ENCODE measurements around the gene SWAP70. TPM values are rescaled to one million over a fixed set of nuclear protein-coding genes. Genes with fewer than 3 reads are reported as not detected.

SWAP70 gene
- total and polyA plus RNA-seq, 10 of the 15 experiments (the other 5 are each of a cell fraction or from before 2014, with no cell fraction given): 20.6 to 62.4 (median 41.7) TPM

GRCh38 chr11:9711454-9712307 is 47.8 kb downstream of the SWAP70 start (continued):
- TF ChIP-seq BCLAF1 (IDR thresholded peaks at IDR 0.05): no peak
- TF ChIP-seq NR2F1 (conservative IDR thresholded peaks at IDR 0.05): no peak
- TF ChIP-seq MEF2B (IDR thresholded peaks at IDR 0.05; ENCODE audit: partially characterized antibody, poor library complexity, severe bottlenecking): no peak

- peaks cover 17% of the 10 kb centered on the region for H3K9me3 ChIP-seq (replicated peaks; ENCODE audit: control insufficient read depth, insufficient read depth, low read length)
- intact Hi-C loops (cut with micrococcal nuclease; ENCODE audit: unreplicated experiment): no loop called here
- no peak for ATAC-seq
- H3K36me3 ChIP-seq (ENCODE audit: control insufficient read depth in 2 of 2, insufficient read depth in 2 of 2, low read length in 1 of 2): peaks cover 4 to 11% of the 10 kb centered on the region in 2 experiments; a peak in 3 of 4 replicates
- SMC1A ChIA-PET (ENCODE audit: uncharacterized antibody, unreplicated experiment): interaction anchor here (1.3 to 2.1 kb wide), 3 partner anchors 22 to 33 kb away, joined by 5 to 9 read pairs (median 6); no protein-coding TSS in a partner anchor
- 30% methylated on average over 5 of the region's 5 CpGs for WGBS (ENCODE audit: insufficient coverage, insufficient replicate concordance, low lambda C conversion rate, missing lambda C conversion rate)
- H3K4me3 ChIP-seq: no peak overlapping the region
- H3K27ac ChIP-seq (ENCODE audit: control insufficient read depth, insufficient read depth): no peak overlapping the region
- no peaks in the 10 kb centered on the region for H4K20me1 ChIP-seq (ENCODE audit: control insufficient read depth, insufficient read depth)
- FAIRE-seq: no peak
- BruUV-seq (replicated peaks): no TSS peak
- POLR2A ChIA-PET: interaction anchor here (0.6 to 1.5 kb wide), 2 partner anchors 18 to 426 kb away, joined by 4 read pairs; no protein-coding TSS in a partner anchor
- no peak overlapping the region for H3K4me2 ChIP-seq (ENCODE audit: control insufficient read depth, insufficient read depth)
- H2AFZ ChIP-seq (ENCODE audit: control insufficient read depth, low read depth, low read length): no peak overlapping the region
- H3K79me2 ChIP-seq (ENCODE audit: control insufficient read depth, insufficient read depth, low read length): peaks cover 46% of the 10 kb centered on the region
- RAD21 ChIA-PET (ENCODE audit: unreplicated experiment): interaction anchor here (1.7 kb wide), 1 partner anchor 31 kb away, joined by 5 read pairs; no protein-coding TSS in a partner anchor
- H3K9ac ChIP-seq (ENCODE audit: control insufficient read depth, insufficient read depth, low read length): no peak overlapping the region
- H3K4me1 ChIP-seq (ENCODE audit: control insufficient read depth, insufficient read depth, low read length): peaks cover 47% of the 10 kb centered on the region
- in situ Hi-C loops (cut with MboI): no loop called here
- CTCF ChIA-PET: interaction anchor here (1.1 to 2.0 kb wide), 2 partner anchors 7 to 35 kb away, joined by 3 to 4 read pairs; no protein-coding TSS in a partner anchor
- DNase-seq (ENCODE audit: low read depth, low spot score): no peak
- no peaks in the 10 kb centered on the region for H3K27me3 ChIP-seq (replicated peaks in 1 of 2; ENCODE audit: control insufficient read depth in 2 of 2, insufficient read depth in 2 of 2, low read length in 1 of 2)
- TF ChIP-seq KAT2A (conservative IDR thresholded peaks at IDR 0.05; ENCODE audit: control insufficient read depth, low read depth, low read length): no peak
- no peak for TF ChIP-seq CUX1 (IDR thresholded peaks at IDR 0.05; ENCODE audit: insufficient replicate concordance, low read depth, low read length)
- no peak for TF ChIP-seq MTA2 (IDR thresholded peaks at IDR 0.05; ENCODE audit: low read depth)
- no peak for TF ChIP-seq IRF5 (IDR thresholded peaks at IDR 0.05; ENCODE audit: borderline replicate concordance)
Measured at GRCh38 chr11:9714272-9714940, 50.5 kb downstream of the SWAP70 start.

Measured in GM12878 (cell line).